ENCODE results near the gene TBX6. TPM values are rescaled to one million over a fixed set of nuclear protein-coding genes. Genes with fewer than 3 reads are reported as not detected.
A peak's percentile ranks its signal among the peaks of the same experiment; 100 is the strongest.
"Not testable (repeated sequence)": the region's sequence is repeated elsewhere in the genome, so short reads cannot be mapped to it uniquely, and the experiment has no call there.

Gene TBX6
- total RNA-seq, 1 experiment from 2014 or later, result 2.9 TPM

DNA sequence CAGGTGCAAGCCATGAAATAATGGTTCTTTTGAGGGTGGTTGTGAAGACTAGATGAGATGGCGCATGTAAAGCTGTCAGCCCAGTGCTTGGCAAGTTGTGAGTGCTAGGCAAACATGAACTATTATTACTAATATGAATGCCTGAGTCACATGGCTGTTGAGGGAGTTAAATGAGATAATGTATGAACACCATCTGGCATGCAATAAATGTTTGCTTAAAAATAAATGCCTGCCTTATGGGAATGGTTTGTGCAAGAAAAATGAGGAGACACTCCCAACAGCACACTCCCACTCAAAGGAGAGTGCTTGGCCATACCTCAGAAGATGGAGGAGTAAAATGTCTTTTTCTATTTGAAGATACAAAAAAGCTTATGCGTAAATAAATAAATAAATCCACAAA, 27.7 kb upstream of the TBX6 start:
- H3K27me3 ChIP-seq (ENCODE audit: control insufficient read depth, insufficient read depth, low read length), result no peaks in the 10 kb centered on the region
- no peak for DNase-seq
- H3K36me3 ChIP-seq (replicated peaks; ENCODE audit: control insufficient read depth, insufficient read depth, low read length), result peaks cover 1% of the 10 kb centered on the region; the same call in 1 of the 2 replicates

GRCh38 chr16:30117768-30118167, 26.0 kb upstream of the TBX6 start:
- no peak for DNase-seq
- H3K36me3 ChIP-seq (replicated peaks; ENCODE audit: control insufficient read depth, insufficient read depth, low read length), result peaks cover 1% of the 10 kb centered on the region; the same call in 1 of the 2 replicates
- no peak overlapping the region for H3K4me3 ChIP-seq (ENCODE audit: insufficient read depth, low read depth, low read length)
- no peaks in the 10 kb centered on the region for H3K27me3 ChIP-seq (ENCODE audit: control insufficient read depth, insufficient read depth, low read length)

More for the DNA sequence above, 27.7 kb upstream of the TBX6 start:
- H3K4me3 ChIP-seq (ENCODE audit: insufficient read depth, low read depth, low read length), result no peak overlapping the region

DNA sequence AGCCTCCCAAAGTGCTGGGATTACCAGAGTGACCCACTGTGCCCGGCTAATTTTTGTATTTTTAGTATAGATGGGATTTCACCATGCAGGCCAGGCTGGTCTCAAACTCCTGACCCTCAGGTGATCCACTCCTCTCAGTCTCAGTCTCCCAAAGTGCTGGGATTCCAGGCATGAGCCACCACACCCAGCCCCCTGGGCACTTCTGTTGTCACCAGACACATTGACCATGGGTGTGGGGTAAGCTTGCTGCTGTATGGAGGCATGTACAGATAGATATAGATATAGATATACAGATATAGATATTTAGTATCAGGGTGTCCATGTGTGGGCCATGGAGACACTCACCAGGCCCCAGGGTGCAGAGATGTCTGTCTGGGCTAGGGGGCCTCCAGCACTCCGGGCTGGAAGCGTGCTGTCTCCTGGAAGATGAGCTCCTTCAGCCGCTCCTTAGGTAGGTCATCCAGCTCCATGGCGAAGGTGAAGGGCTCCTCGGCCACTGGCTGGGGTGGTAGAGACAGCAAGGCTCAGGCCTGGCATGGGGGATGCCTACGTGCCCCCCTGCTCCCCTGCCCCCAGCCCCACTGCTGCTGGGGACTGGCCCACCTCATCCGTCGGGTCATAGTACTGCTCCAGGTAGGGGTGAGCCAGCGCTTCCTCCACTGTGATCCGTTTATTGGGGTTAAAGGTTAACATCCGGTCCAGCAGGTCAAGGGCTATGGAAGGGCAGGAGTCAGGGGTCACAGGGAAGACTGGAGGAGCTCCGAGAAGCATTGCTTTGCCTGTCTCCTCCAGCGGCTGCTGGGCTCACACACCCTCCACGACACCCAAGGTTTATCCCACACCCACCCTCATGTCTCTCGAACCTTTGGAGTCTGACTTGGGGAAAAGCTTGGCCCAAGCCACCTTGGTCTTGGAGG, 24.8 kb upstream of the TBX6 start:
- H3K27me3 ChIP-seq (ENCODE audit: control insufficient read depth, insufficient read depth, low read length), result no peaks in the 10 kb centered on the region
- H3K4me3 ChIP-seq (ENCODE audit: insufficient read depth, low read depth, low read length), result no peak overlapping the region
- peak; percentile 23 for DNase-seq
- peaks cover 1% of the 10 kb centered on the region; the same call in 1 of the 2 replicates for H3K36me3 ChIP-seq (replicated peaks; ENCODE audit: control insufficient read depth, insufficient read depth, low read length)

DNA sequence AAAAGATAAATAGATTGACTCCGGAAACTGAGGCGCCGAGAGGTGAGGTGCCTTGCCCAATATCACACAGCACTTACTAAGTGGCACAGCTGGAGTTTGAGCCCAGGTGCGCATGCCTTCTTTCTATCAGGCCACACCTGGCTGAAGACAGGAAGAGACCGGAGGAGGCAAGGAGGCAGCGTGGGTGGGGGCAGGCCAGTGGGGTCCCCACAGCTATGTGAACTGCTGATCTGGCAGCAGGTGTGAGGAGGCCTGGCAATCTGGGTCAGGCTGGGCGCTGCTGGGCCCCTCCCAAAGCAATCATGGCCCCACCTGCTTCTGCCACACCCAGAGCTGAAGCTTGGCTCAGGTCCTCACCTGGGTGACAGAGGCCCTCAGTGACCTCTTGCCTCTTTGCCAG, 23.5 kb upstream of the TBX6 start:
- peak; percentile 27 for DNase-seq
- H3K4me3 ChIP-seq (ENCODE audit: insufficient read depth, low read depth, low read length), result no peak overlapping the region
- H3K36me3 ChIP-seq (replicated peaks; ENCODE audit: control insufficient read depth, insufficient read depth, low read length), result peaks cover 1% of the 10 kb centered on the region; the same call in 1 of the 2 replicates
- H3K27me3 ChIP-seq (ENCODE audit: control insufficient read depth, insufficient read depth, low read length), result no peaks in the 10 kb centered on the region

GRCh38 chr16:30114833-30115232, 23.1 kb upstream of the TBX6 start:
- not testable (repeated sequence) for DNase-seq; H3K27me3 ChIP-seq (ENCODE audit: control insufficient read depth, insufficient read depth, low read length); H3K36me3 ChIP-seq (replicated peaks; ENCODE audit: control insufficient read depth, insufficient read depth, low read length); H3K4me3 ChIP-seq (ENCODE audit: insufficient read depth, low read depth, low read length)

- no peaks in the 10 kb centered on the region for H3K27me3 ChIP-seq (ENCODE audit: control insufficient read depth, insufficient read depth, low read length)
- no peak overlapping the region for H3K4me3 ChIP-seq (ENCODE audit: insufficient read depth, low read depth, low read length)
- peaks cover 1% of the 10 kb centered on the region; the same call in 1 of the 2 replicates for H3K36me3 ChIP-seq (replicated peaks; ENCODE audit: control insufficient read depth, insufficient read depth, low read length)
- peak; percentile 44 for DNase-seq
These were observed 22.7 kb upstream of the TBX6 start for GRCh38 chr16:30114411-30114810.

GRCh38 chr16:30113711-30114333, 22.1 kb upstream of the TBX6 start:
- DNase-seq, result peak; percentile 42
- H3K27me3 ChIP-seq (ENCODE audit: control insufficient read depth, insufficient read depth, low read length), result no peaks in the 10 kb centered on the region
- H3K36me3 ChIP-seq (replicated peaks; ENCODE audit: control insufficient read depth, insufficient read depth, low read length), result peaks cover 1% of the 10 kb centered on the region; the same call in 1 of the 2 replicates
- H3K4me3 ChIP-seq (ENCODE audit: insufficient read depth, low read depth, low read length), result no peak overlapping the region

DNA sequence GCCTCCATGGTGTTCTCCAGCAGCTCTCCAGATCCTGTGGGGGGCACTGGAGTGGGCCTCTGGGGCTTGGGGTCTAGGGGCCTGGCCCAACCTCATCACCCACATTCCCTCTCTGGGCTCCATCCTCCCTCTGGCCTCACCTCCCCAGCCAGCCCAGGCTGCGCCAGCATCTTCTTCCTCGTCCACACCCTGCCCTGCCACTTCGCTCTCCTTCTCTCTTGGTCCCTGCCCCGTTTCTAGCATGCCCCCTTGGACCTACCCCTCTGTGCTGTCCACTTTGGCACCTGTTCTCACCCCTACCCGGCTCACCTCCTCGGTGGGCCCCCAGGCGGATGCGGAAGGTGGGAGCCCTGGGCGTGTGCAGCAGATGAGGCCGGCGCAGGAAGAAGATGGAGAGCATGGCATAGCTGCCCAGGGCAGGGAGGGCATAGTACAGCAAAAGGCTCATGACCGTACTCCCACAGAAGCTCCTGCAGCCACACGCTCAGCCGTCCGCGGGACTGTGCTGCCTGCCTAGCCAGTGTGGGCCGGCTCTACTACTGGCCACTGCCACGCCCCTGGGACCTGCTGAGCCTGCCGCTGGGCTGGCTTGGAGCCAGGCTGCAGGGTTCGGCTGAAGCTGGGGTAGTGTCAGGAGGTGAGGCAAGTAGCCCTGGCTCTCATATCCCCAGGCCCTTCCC, 21.4 kb upstream of the TBX6 start, which contains the start of gene GDPD3:
GDPD3 (minus strand) TSS at position 507 of the 680 bp plus-strand sequence; CDS start at position 448, 59 bp downstream.
- H3K36me3 ChIP-seq (replicated peaks; ENCODE audit: control insufficient read depth, insufficient read depth, low read length), result peaks cover 1% of the 10 kb centered on the region; the same call in 1 of the 2 replicates
- peak; percentile 65 for DNase-seq
- no peaks in the 10 kb centered on the region for H3K27me3 ChIP-seq (ENCODE audit: control insufficient read depth, insufficient read depth, low read length)
- H3K4me3 ChIP-seq (ENCODE audit: insufficient read depth, low read depth, low read length), result no peak within 1 kb of the TSS

- peak; percentile 95 for DNase-seq
These were observed 20.7 kb upstream of the TBX6 start for GRCh38 chr16:30112197-30113030.

DNA sequence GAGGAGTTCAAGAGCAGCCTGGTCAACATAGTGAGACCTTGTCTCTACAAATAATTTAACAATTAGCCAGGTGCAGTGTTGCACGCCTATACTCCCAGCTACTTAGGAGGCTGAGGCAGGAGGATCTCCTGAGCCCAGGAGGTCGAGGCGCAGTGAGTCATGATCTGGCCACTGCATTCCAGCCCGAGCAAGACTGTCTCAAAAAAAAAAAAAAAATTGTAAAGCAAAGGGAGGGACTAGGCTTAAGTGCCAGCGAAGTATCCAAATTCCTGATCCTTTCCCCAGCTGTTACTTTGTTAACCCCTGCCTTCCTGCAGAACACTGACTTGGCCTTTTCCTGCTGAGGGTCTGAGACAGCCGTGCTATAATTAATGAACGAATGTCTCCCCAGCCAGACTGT, 18.9 kb upstream of the TBX6 start:
- Histone ChIP-seq H3K27me3 (ENCODE audit: control insufficient read depth, insufficient read depth, low read length) (no peaks in the 10 kb centered on the region), H3K36me3 (replicated peaks; ENCODE audit: control insufficient read depth, insufficient read depth, low read length) (no peaks in the 10 kb centered on the region; the same call in 1 of the 2 replicates)

More at GRCh38 chr16:30112197-30113030, 20.7 kb upstream of the TBX6 start:
- H3K4me3 ChIP-seq (ENCODE audit: insufficient read depth, low read depth, low read length), result no peak overlapping the region
- H3K36me3 ChIP-seq (replicated peaks; ENCODE audit: control insufficient read depth, insufficient read depth, low read length), result no peaks in the 10 kb centered on the region
- no peaks in the 10 kb centered on the region for H3K27me3 ChIP-seq (ENCODE audit: control insufficient read depth, insufficient read depth, low read length)

GRCh38 chr16:30108059-30108850, 16.5 kb upstream of the TBX6 start:
- DNase-seq, result no peak
- H3K4me3 ChIP-seq (ENCODE audit: insufficient read depth, low read depth, low read length), result no peak overlapping the region
- no peaks in the 10 kb centered on the region for H3K27me3 ChIP-seq (ENCODE audit: control insufficient read depth, insufficient read depth, low read length)
- H3K36me3 ChIP-seq (replicated peaks; ENCODE audit: control insufficient read depth, insufficient read depth, low read length), result peaks cover 12% of the 10 kb centered on the region

More for the DNA sequence above, 18.9 kb upstream of the TBX6 start:
- no peak for DNase-seq
- no peak overlapping the region for H3K4me3 ChIP-seq (ENCODE audit: insufficient read depth, low read depth, low read length)

DNA sequence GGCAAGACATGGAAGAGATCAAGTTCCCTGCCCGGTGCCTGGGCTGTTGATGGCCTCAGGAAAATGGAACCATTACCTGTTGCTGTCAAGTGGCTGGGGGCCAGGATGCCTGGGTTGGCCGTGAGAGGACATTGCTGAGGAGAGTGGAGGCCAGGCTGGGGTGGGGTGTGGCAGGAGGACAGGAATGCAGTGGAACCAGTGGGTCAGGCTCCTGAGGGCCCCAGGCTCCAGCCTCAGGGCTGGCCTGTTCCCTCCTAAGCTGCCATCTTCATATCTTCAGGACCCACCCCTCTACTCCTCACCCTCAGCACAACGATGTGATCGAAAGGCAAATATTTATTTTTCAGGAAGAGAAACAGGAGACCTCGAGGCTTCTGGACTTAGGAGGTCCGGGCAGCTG, 12.8 kb upstream of the TBX6 start:
- no peaks in the 10 kb centered on the region for H3K27me3 ChIP-seq (ENCODE audit: control insufficient read depth, insufficient read depth, low read length)
- peaks cover 18% of the 10 kb centered on the region for H3K36me3 ChIP-seq (replicated peaks; ENCODE audit: control insufficient read depth, insufficient read depth, low read length)
- H3K4me3 ChIP-seq (ENCODE audit: insufficient read depth, low read depth, low read length), result no peak overlapping the region
- DNase-seq, result no peak

GRCh38 chr16:30104090-30104489, 12.4 kb upstream of the TBX6 start:
- Histone ChIP-seq H3K27me3 (ENCODE audit: control insufficient read depth, insufficient read depth, low read length) (no peaks in the 10 kb centered on the region), H3K36me3 (replicated peaks; ENCODE audit: control insufficient read depth, insufficient read depth, low read length) (peaks cover 18% of the 10 kb centered on the region), H3K4me3 (ENCODE audit: insufficient read depth, low read depth, low read length) (no peak overlapping the region)
- no peak for DNase-seq

Data from H7 (cell line).